T-helper 17 cell (primary cell): ENCODE measurements around the gene OCIAD2. TPM values are rescaled to one million over a fixed set of nuclear protein-coding genes. Genes with fewer than 3 reads are reported as not detected.
"Not testable (repeated sequence)": the region's sequence is repeated elsewhere in the genome, so short reads cannot be mapped to it uniquely, and the experiment has no call there.

Experiments used
- ATAC-seq: fragments of 150-1000 bp; cut with Tn5 transposase; 2 replicates; pipeline ENCODE4 v1.10.0; 2021; ENCODE audit warnings: mild to moderate bottlenecking, moderate library complexity
- DNase-seq, 3 donors: peaks; one replicate each; pipeline versions ENCODE4 v3.0.0 to v3.0.0-alpha.2; 2020 to 2021
- H3K9me3 ChIP-seq: one replicate; pipeline ENCODE4 v1.7.0; 2013; ENCODE audit warnings: low read length, mild to moderate bottlenecking; ENCODE audit not compliant: control insufficient read depth, poor library complexity, severe bottlenecking
- H3K27ac Mint-ChIP-seq: one replicate; pipeline ENCODE4 v1.8.0; 2022; ENCODE audit warnings: mild to moderate bottlenecking, moderate library complexity, mixed read lengths
- H3K27me3 Mint-ChIP-seq: one replicate; pipeline ENCODE4 v1.8.0; 2022; ENCODE audit warnings: mixed read lengths
- H3K36me3 Mint-ChIP-seq: one replicate; pipeline ENCODE4 v1.8.0; 2022; ENCODE audit warnings: low read depth, mixed read lengths
- H3K4me1 Mint-ChIP-seq: one replicate; pipeline ENCODE4 v1.8.0; 2022; ENCODE audit warnings: mild to moderate bottlenecking, mixed read lengths
- H3K4me3 Mint-ChIP-seq: one replicate; pipeline ENCODE4 v1.8.0; 2022; ENCODE audit warnings: mild to moderate bottlenecking, moderate library complexity, mixed read lengths
- total RNA-seq, 4 donors: library from RNA in 2 of 4; stranded (reverse) in 2 of 4; gene quantifications; one replicate each; pipeline ENCODE4 v1.2.3 and lab custom pipeline; 2022 to 2026

OCIAD2 gene
- total RNA-seq, 2 donors from 2014 or later, result 54.1 to 61.9 TPM

DNA sequence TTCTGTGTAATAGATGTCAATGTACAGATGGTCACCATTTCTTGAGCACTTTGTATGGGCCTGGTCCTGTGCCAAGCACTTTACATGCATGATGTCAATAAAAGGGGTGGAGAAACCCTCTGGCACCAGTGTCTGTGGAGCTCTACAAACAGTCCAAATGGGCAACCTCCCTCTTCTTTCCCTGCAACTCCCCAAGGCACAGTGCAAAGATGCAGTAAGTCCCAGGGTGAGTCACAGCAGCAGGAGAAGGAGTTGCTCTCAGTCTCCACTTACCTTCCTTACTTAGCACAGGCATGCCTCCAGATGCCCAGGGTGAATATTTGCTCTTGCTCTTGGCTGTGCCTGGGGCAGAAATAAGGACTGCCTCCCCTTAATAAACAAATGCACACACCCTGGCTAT, 4.3 kb downstream of the OCIAD2 start:
- ATAC-seq (no peak), DNase-seq (no peak)
- Mint-ChIP-seq H3K36me3 (peaks cover 17% of the 10 kb centered on the region), H3K27me3 (no peaks in the 10 kb centered on the region), H3K27ac (no peak overlapping the region), H3K4me3 (no peak overlapping the region), H3K4me1 (peaks cover 41% of the 10 kb centered on the region)
- H3K9me3 ChIP-seq, result no peaks in the 10 kb centered on the region

DNA sequence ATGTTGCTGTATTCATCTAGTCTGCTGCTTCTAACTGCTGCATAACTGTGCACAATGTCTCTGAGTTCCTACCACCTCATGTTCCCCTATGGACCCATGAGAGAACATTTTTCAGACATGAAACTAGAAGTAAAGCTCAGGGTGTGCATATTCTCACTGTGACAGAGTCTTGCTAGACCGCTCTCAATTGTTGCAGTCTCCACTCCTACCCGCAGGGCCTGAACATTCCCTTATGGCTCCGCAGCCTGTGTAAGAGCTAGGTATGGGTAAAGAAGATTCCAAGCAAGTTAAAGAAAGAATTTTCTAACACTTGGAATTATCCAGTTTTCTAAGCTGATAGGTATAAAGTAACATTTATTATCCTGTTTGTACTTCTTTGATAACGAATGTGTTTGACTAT, 5.4 kb downstream of the OCIAD2 start:
- peaks cover 20% of the 10 kb centered on the region for H3K36me3 Mint-ChIP-seq
- peaks cover 42% of the 10 kb centered on the region for H3K4me1 Mint-ChIP-seq
- H3K9me3 ChIP-seq, result no peaks in the 10 kb centered on the region
- no peaks in the 10 kb centered on the region for H3K27me3 Mint-ChIP-seq
- ATAC-seq (no peak), DNase-seq (no peak)
- no peak overlapping the region for H3K27ac Mint-ChIP-seq
- no peak overlapping the region for H3K4me3 Mint-ChIP-seq

DNA sequence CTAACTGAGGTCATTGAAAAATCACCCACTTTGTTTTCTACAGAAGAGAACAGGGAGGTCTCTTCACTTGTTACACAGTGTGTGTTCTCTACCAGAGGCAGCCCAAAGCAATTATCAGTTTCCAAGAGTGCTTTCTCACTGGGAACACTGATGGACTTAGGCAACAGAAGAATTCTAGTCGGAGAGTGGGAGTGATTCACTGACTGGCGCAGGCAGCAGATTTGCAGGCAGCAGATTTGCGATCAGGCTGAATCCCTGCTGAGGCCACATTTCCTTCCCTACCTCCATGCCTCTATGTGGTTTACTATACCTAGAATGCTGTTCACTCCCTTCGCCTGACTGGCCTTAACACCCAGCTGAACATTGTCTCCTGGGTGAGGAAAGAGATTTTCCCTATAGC, 6.6 kb downstream of the OCIAD2 start:
- Mint-ChIP-seq H3K4me1 (peaks cover 31% of the 10 kb centered on the region), H3K27me3 (no peaks in the 10 kb centered on the region), H3K27ac (peak overlapping the region; percentile 57), H3K36me3 (peaks cover 20% of the 10 kb centered on the region), H3K4me3 (no peak overlapping the region)
- no peaks in the 10 kb centered on the region for H3K9me3 ChIP-seq
- DNase-seq (no peak), ATAC-seq (no peak)

DNA sequence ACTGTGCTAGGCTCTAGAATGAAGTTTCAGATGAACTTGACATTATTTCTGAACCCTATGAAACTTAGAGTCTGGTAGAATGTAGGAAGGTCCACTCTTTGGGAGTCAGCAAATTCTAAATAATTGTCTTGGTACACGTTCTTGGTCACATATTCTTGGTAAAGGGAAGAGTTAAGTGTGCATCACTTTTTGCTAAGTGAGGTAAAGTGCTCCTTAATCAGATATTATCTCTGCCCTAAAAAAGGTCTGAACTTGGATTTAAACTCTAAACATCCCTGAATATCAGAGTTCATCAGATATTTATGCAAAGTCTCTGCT, 7.2 kb downstream of the OCIAD2 start:
- peaks cover 25% of the 10 kb centered on the region for H3K4me1 Mint-ChIP-seq
- peak overlapping the region; percentile 57 for H3K27ac Mint-ChIP-seq

DNA sequence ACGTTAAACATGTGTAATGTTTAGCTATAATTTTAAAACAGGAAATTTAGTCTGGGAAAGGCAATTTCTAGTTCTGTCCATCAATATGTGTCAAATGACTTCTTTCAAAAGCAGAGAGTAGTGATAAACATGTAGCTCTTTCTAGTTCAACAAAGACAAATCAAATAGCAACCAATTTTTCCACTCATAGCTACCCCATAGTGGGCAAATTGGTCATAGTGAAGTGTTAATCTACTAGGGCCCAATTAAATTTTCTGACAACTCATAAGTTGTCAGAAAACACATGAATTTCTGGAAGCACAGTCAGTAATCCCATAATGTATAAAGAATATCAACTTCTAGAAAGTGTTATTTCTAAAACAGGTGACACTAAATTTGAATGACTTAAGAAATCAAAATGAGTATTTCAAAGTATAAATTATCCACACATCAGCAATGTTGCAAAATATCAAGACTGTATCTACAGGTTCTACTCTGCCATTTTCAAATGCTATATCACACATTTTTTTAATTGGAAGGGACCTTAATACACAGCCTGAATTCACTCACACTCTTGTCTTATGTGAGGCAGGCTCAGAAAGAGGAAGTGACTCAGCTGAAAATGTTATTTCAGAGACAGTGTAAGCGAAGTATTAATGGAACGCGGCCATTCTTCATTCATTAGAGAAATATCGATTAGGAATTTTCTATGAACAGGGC, 7.7 kb downstream of the OCIAD2 start:
- Mint-ChIP-seq H3K27me3 (no peaks in the 10 kb centered on the region), H3K27ac (no peak overlapping the region), H3K4me3 (no peak overlapping the region), H3K36me3 (peaks cover 19% of the 10 kb centered on the region), H3K4me1 (peaks cover 24% of the 10 kb centered on the region)
- ATAC-seq (no peak), DNase-seq (no peak)
- H3K9me3 ChIP-seq, result no peaks in the 10 kb centered on the region

More for the DNA sequence above, 7.2 kb downstream of the OCIAD2 start:
- Mint-ChIP-seq H3K36me3 (peaks cover 19% of the 10 kb centered on the region), H3K27me3 (no peaks in the 10 kb centered on the region), H3K4me3 (no peak overlapping the region)
- DNase-seq (no peak), ATAC-seq (no peak)
- H3K9me3 ChIP-seq, result no peaks in the 10 kb centered on the region

DNA sequence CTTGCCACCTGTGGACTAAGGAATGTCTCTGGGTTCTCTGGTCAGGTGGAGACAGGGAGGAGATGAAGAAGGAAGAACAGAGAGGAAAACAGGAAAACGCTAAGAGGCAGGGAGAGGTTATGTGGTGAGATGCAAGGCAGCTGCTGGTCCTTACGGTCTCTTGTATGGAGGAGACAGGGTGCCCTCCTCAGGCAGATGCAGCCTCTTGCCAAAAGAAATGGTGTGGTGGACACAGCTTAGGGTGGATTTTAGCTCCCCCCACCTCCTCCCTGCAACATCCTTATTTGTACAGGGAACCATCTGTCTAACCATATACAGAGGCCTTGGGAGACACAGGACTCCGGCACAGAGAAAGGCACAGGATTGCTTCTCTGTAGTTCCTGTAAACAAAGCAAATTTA, 9.7 kb downstream of the OCIAD2 start:
- H3K4me1 Mint-ChIP-seq, result peaks cover 17% of the 10 kb centered on the region
- ATAC-seq (no peak), DNase-seq (no peak)
- H3K36me3 Mint-ChIP-seq, result peaks cover 24% of the 10 kb centered on the region
- H3K27me3 Mint-ChIP-seq, result no peaks in the 10 kb centered on the region
- H3K4me3 Mint-ChIP-seq, result no peak overlapping the region
- H3K9me3 ChIP-seq, result no peaks in the 10 kb centered on the region
- H3K27ac Mint-ChIP-seq, result peak overlapping the region; percentile 47

DNA sequence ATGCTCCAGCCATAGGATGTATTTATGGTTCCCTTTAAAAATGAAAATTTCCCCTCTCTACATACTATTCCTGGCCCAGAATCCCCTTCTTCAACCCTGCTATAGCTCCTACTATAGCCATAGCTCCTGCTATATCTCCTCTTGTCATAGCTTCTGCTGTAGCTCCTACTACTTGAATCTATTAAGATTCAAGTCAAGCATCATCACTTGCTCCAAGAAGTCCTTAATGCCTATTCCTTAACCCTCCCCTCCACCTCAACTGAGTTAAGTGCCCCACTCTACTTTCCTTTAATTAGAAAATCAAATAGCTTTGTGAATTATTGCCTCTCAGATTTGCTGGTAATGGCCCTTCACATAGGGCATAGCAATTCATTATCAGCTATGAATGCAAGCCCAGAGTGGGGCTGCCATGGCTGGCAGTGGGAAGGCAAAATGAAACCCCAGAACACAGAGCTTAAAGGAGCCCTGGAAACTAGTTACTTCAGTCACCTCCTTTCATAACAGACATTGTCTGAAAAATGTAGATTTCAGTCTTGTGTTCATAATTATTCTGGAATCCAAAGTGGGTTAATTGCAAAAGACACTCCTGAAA, 15.4 kb downstream of the OCIAD2 start:
- DNase-seq (no peak), ATAC-seq (no peak)
- H3K36me3 Mint-ChIP-seq, result peaks cover 21% of the 10 kb centered on the region

DNA sequence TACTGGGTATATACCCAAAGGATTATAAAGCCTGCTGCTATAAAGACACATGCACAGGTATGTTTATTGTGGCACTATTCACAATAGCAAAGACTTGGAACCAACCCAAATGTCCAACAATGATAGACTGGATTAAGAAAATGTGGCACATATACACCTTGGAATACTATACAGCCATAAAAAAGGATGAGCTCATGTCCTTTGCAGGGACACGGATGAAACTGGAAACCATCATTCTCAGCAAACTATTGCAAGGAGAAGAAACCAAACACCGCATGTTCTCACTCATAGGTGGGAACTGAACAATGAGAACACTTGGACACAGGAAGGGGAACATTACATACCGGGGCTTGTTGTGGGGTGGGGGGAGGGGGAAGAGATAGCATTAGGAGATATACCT, 16.8 kb downstream of the OCIAD2 start:
- not testable (repeated sequence) for H3K4me1 Mint-ChIP-seq, ATAC-seq, DNase-seq, H3K9me3 ChIP-seq, H3K27ac Mint-ChIP-seq, H3K27me3 Mint-ChIP-seq, H3K4me3 Mint-ChIP-seq
- peaks cover 17% of the 10 kb centered on the region for H3K36me3 Mint-ChIP-seq

More for the DNA sequence above, 15.4 kb downstream of the OCIAD2 start:
- no peaks in the 10 kb centered on the region for H3K27me3 Mint-ChIP-seq
- no peak overlapping the region for H3K27ac Mint-ChIP-seq
- no peaks in the 10 kb centered on the region for H3K4me1 Mint-ChIP-seq
- H3K9me3 ChIP-seq, result no peaks in the 10 kb centered on the region
- no peak overlapping the region for H3K4me3 Mint-ChIP-seq

DNA sequence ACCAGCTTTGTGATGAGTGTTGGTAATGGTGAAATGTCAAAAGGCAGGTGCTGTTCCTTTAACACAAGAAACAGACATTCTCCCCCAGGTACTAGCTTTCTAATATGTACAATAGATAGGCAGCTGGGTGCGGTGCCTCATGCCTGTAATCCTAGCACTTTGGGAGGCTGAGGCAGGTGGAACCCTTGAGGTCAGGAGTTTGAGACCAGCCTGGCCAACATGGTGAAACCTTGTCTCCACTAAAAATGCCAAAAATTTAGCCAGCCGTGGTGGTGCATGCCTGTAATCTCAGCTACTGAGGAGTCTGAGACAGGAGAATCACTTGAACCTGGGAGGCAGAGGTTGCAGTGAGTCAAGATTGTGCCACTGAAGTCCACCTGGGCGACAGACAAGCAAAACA, 24.9 kb downstream of the OCIAD2 start:
- H3K4me3 Mint-ChIP-seq, H3K9me3 ChIP-seq, H3K27me3 Mint-ChIP-seq, ATAC-seq, H3K36me3 Mint-ChIP-seq, H3K27ac Mint-ChIP-seq, H3K4me1 Mint-ChIP-seq, DNase-seq: not testable (repeated sequence)

DNA sequence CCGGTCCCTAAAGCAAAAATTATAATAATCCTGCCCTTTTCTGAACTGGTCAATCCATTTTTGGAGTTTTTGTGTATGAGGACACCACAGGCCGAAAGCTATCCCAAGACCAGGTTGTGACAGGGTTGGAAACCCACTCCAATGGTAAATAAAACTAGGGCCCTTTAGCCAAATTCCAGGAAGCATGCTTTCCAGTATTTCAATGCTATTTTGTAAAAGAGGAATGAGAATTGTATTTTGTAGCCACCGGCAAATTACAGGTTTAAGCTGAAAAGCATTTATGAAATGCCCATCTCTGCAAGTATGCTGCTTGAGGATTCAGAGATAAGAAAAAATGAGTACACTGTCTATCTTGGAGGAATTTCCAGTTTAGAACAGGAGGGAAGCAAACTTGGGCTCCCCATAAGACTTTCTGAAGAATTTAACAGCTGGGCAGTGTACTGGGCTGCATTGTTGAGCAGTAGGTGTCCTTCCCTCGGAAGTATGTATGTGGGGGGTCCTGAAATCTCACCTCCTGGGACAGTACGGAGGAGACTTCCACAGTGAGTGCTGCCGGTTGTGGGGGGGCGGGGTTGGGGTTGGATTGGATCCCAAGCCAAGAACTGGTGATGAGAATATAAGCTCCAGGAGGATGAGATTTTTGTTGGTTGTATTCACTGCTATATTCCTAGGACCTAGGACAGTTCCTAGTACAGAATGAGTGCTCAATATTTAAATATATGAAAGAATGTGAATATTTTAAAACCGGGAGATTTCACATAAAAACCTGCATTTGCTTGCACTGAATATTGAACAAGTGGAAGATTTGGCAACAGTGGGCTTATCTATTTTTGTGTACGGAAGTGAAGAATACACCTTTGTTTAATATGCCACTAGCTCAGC, 26.8 kb downstream of the OCIAD2 start:
- Mint-ChIP-seq H3K4me1 (no peaks in the 10 kb centered on the region), H3K4me3 (no peak overlapping the region), H3K27me3 (no peaks in the 10 kb centered on the region), H3K27ac (no peak overlapping the region), H3K36me3 (no peaks in the 10 kb centered on the region)
- H3K9me3 ChIP-seq, result no peaks in the 10 kb centered on the region
- ATAC-seq, result no peak
- DNase-seq, result no peak

DNA sequence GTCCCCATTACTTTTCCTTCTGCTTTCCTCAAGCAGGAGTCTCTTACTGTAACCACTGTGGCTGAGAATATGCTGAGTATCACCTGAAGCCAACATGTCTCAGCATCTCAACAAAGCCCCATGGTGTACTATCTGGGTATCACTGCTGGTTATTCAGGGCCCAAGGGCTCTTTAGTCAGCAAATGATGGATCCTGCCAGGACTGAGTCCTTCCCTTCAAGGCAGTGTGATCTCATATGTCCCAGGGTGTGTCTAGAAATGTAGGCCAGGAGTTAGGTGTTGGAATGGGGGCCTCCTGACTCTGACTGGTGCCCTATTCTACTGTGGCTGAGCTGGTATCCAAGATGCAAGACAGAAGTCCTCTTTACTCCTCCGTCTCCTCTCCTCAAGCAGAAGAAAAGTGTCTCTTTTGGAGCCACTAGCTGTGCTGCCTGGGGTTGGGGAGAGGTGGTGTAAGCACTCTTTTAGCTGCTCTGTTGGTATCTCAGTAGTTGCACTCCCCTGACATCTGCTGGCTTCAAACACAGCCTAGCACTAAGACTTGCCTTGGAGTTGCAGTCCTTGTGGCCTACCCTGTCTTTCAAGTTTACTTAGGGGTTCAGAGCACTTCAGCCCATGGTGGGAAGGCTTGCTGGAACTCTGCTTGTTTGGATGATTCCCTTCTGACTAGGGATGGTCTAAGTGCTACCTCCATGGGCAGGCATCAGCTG, 28.6 kb downstream of the OCIAD2 start:
- Mint-ChIP-seq H3K36me3 (peaks cover 2% of the 10 kb centered on the region), H3K4me3 (no peak overlapping the region), H3K27me3 (no peaks in the 10 kb centered on the region), H3K27ac (no peak overlapping the region), H3K4me1 (no peaks in the 10 kb centered on the region)
- DNase-seq (no peak), ATAC-seq (no peak)
- H3K9me3 ChIP-seq, result no peaks in the 10 kb centered on the region

DNA sequence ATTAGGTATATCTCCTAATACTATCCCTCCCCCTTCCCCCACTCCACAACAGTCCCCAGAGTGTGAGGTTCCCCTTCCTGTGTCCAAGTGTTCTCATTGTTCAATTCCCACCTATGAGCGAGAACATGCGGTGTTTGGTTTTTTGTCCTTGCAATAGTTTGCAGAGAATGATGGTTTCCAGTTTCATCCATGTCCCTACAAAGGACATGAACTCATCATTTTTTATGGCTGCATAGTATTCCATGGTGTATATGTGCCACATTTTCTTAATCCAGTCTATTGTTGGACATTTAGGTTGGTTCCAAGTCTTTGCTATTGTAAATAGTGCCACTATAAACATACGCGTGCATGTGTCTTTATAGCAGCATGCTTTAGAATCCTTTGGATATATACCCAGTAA, 41.9 kb downstream of the OCIAD2 start:
- H3K4me1 Mint-ChIP-seq, H3K4me3 Mint-ChIP-seq, ATAC-seq, DNase-seq, H3K27me3 Mint-ChIP-seq, H3K9me3 ChIP-seq, H3K36me3 Mint-ChIP-seq, H3K27ac Mint-ChIP-seq: not testable (repeated sequence)

DNA sequence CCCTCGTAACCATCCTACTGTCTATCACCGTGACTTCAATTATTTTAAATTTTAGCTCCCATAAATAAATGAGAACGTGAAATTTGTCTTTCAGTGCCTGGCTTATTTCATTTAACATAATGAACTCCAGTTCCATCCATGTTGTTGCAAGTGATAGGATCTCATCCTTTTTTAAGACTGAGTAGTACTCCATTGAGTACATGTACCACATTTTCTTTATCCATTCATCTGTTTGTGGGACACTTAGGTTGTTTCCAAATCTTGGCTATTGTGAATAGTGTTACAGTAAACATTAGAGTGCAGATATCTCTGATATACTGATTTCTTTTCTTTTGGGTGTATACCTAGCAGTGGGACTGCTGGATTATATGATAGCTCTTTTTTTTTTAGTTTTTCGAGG, 42.8 kb downstream of the OCIAD2 start:
- no peak overlapping the region for H3K4me3 Mint-ChIP-seq
- no peak for DNase-seq
- no peaks in the 10 kb centered on the region for H3K4me1 Mint-ChIP-seq
- H3K9me3 ChIP-seq, result no peaks in the 10 kb centered on the region
- no peaks in the 10 kb centered on the region for H3K27me3 Mint-ChIP-seq
- peaks cover 2% of the 10 kb centered on the region for H3K36me3 Mint-ChIP-seq
- H3K27ac Mint-ChIP-seq, result no peak overlapping the region
- ATAC-seq, result no peak
